Colonic mucosa (tissue), 4 donors: ENCODE results near the gene SIPA1L3. TPM values are rescaled to one million over a fixed set of nuclear protein-coding genes. Genes with fewer than 3 reads are reported as not detected.

Experiments used
- DNase-seq: peaks from one replicate; pipeline ENCODE4 v3.0.0-alpha.2; 2020
- H3K27ac ChIP-seq: fragments of 200-600 bp; one replicate; pipeline ENCODE4 v1.8.0; 2021
- H3K27me3 ChIP-seq: fragments of 200-600 bp; one replicate; pipeline ENCODE4 v1.8.0; 2021
- H3K36me3 ChIP-seq: fragments of 200-600 bp; one replicate; pipeline ENCODE4 v1.8.0; 2021
- H3K4me1 ChIP-seq: fragments of 200-600 bp; one replicate; pipeline ENCODE4 v1.8.0; 2021; ENCODE audit warnings: mild to moderate bottlenecking
- H3K4me3 ChIP-seq: fragments of 200-600 bp; one replicate; pipeline ENCODE4 v1.8.0; 2021
- H3K9ac ChIP-seq, 2 donors: one replicate each; pipeline ENCODE4 v1.7.0; 2013; ENCODE audit warnings: control low read depth in 2 of 2, low read depth in 2 of 2, low read length in 2 of 2
- H3K9me3 ChIP-seq: fragments of 200-600 bp; one replicate; pipeline ENCODE4 v1.8.0; 2021
- CTCF ChIP-seq: fragments of 200-600 bp; IDR thresholded peaks from one replicate; pipeline ENCODE4 v1.8.0; 2022; ENCODE audit warnings: antibody characterized with exemption, mild to moderate bottlenecking
- intact Hi-C: fragments of 100-400 bp; cut with DNase I; formaldehyde crosslinking; loops from one replicate; pipeline ENCODE4 v1.14.1; 2022
- total RNA-seq, 2 donors: library from RNA; stranded (reverse); fragmentation: NEBNext Ultra II Directional in 1 of 2; extraction: Animal tissue kit (Norgen Biotek cat#: 25700) in 1 of 2; gene quantifications; one replicate each; pipeline ENCODE4 v1.2.1, GENCODE V29; 2021
- donor health status: healthy.
- donor health status: DM: no; HTN: no; CAD: no.
- donor health status: DM: no; HTN: no; CAD: no.

SIPA1L3 gene
- total RNA-seq, 2 donors from 2014 or later, result 98.6 to 113 TPM

DNA sequence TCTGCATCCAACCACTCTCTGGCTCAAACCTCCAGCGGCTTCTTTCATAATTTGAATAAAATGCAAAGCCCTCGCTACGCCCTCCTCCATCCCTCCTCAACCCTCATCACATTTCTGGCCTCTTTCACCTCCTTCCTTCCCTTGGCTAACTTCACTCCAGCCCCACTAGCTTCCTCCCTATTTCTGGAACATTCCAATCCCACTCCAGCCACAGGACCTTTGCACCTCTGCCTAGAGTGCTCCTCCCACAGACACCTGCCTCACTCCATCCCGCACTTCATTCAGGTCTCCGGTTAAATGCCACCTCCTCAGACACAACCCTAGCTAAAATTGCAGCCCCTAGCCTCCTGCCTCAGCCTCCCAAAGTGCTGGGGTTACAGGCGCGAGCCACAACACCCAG, 324.9 kb downstream of the SIPA1L3 start:
- Histone ChIP-seq H3K36me3 (no peaks in the 10 kb centered on the region), H3K9ac (no peak overlapping the region), H3K4me3 (no peak overlapping the region), H3K9me3 (no peaks in the 10 kb centered on the region), H3K27ac (no peak overlapping the region), H3K4me1 (peaks cover 9% of the 10 kb centered on the region), H3K27me3 (peaks cover 31% of the 10 kb centered on the region)
- no peak for DNase-seq
- intact Hi-C loops, result no loop called here
- no peak for TF ChIP-seq CTCF

DNA sequence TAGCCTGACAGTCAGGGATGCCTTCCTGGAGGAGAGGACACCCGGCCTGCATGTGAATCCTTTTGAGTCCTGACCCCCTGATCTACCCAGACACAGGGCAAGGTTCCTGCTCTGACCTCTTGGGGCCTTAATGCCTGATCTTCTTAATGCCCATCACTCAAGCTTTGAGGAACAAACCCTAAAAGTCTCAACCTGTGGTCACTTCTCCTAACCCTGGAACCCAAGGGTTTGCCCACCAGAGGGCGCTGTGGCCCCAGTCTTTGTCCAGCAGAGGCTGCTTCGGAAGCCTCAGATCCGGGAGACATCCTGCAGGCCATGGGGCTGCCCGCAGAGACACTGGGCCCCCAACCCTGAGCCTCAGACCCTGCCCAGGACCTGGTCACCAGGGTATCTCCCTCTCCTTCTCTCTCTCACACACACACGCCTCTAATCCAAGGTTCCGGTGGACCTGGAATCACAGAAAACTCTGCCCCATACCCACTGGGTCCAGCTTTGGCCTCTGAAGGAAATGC, 326.8 kb downstream of the SIPA1L3 start:
- Histone ChIP-seq H3K9me3 (no peaks in the 10 kb centered on the region), H3K9ac (peak overlapping the region in 1 of 2 donors; percentile 12), H3K36me3 (no peaks in the 10 kb centered on the region), H3K4me1 (peaks cover 5% of the 10 kb centered on the region), H3K27me3 (peaks cover 12% of the 10 kb centered on the region), H3K4me3 (no peak overlapping the region), H3K27ac (no peak overlapping the region)
- peak; percentile 77 for TF ChIP-seq CTCF
- DNase-seq, result peak; percentile 85
- intact Hi-C loops, result loop anchor here (2.0 kb wide), 1 partner anchor 101 kb away; the partner anchor contains the start of gene CATSPERG

- no peak for DNase-seq
- no peak for TF ChIP-seq CTCF
- no peak overlapping the region for H3K27ac ChIP-seq
- no peaks in the 10 kb centered on the region for H3K36me3 ChIP-seq
- no peaks in the 10 kb centered on the region for H3K9me3 ChIP-seq
- intact Hi-C loops, result loop anchor here (2.0 to 5.0 kb wide), 2 partner anchors 100 to 332 kb away; partner anchors contain the start of gene CATSPERG
- no peaks in the 10 kb centered on the region for H3K4me1 ChIP-seq
- no peak overlapping the region for H3K4me3 ChIP-seq
- H3K9ac ChIP-seq, result no peak overlapping the region
- H3K27me3 ChIP-seq, result peaks cover 6% of the 10 kb centered on the region
These were observed 327.6 kb downstream of the SIPA1L3 start for GRCh38 chr19:38234615-38235014.

DNA sequence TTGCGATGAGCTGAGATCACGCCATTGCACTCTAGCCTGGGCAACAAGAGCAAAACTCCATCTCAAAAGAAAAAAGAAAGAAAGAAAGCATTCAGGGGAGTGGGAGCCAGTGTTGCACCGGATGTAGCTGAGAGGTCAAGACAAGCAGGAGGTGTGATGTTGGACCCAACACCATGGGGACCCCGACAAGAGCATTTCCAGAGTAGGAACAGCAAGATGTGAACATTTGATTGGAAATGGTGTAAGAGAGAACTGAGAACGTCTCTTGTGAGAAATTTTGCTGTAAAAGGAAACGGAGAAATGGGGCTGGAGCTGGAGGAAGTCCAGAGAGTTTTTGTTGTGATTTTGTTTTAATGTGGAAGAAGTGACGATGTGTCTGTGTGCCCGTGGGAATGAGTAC, 332.8 kb downstream of the SIPA1L3 start:
- H3K36me3 ChIP-seq, result no peaks in the 10 kb centered on the region
- TF ChIP-seq CTCF, result no peak
- peaks cover 4% of the 10 kb centered on the region for H3K4me1 ChIP-seq
- DNase-seq, result no peak
- H3K4me3 ChIP-seq, result no peak overlapping the region
- H3K27ac ChIP-seq, result no peak overlapping the region
- no peak overlapping the region for H3K9ac ChIP-seq
- no peaks in the 10 kb centered on the region for H3K9me3 ChIP-seq
- no peaks in the 10 kb centered on the region for H3K27me3 ChIP-seq
- intact Hi-C loops, result loop anchor here (5.0 kb wide), 1 partner anchor 338 kb away; no protein-coding TSS in a partner anchor

DNA sequence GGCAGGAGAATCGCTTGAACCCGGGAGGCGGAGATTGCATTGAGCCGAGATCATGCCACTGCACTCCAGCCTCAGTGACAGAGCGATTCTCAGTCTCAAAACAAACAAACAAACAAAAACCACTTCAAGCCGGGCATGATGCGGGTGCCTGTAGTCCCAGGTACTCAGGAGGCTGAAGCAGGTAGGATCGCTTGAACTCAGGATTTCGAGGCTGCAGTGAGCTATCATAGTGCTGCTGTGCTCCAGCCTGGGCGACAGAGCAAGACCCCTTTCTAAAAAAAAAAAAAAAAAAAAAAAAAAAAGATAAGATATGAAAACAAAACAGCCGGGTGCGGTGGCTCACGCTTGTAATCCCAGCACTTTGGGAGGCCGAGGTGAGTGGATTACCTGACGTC, 336.3 kb downstream of the SIPA1L3 start:
- intact Hi-C loops, result no loop called here
- no peaks in the 10 kb centered on the region for H3K9me3 ChIP-seq
- H3K4me1 ChIP-seq, result peaks cover 7% of the 10 kb centered on the region
- peak overlapping the region; percentile 20 for H3K4me3 ChIP-seq
- no peak overlapping the region for H3K27ac ChIP-seq
- H3K27me3 ChIP-seq, result no peaks in the 10 kb centered on the region
- H3K36me3 ChIP-seq, result no peaks in the 10 kb centered on the region
- no peak overlapping the region for H3K9ac ChIP-seq
- no peak for DNase-seq
- TF ChIP-seq CTCF, result no peak
